Hepatocyte (in vitro differentiated cells): ENCODE results near the gene DEFB125. TPM values are rescaled to one million over a fixed set of nuclear protein-coding genes. Genes with fewer than 3 reads are reported as not detected.
"Not testable (repeated sequence)": the region's sequence is repeated elsewhere in the genome, so short reads cannot be mapped to it uniquely, and the experiment has no call there.

Experiments
- DNase-seq: peaks from one replicate; pipeline ENCODE4 v3.0.0-alpha.2; 2016; ENCODE audit warnings: low spot score
- H2AFZ ChIP-seq: fragments of 200-600 bp; sonication (generic); 2 replicates; pipeline ENCODE4 v1.6.0; 2016; ENCODE audit warnings: antibody characterized with exemption, mild to moderate bottlenecking
- H3K27ac ChIP-seq: fragments of 200-600 bp; sonication (generic); 2 replicates; pipeline ENCODE4 v1.5.1; 2016; ENCODE audit warnings: mild to moderate bottlenecking
- H3K27me3 ChIP-seq: fragments of 200-600 bp; sonication (generic); 2 replicates; pipeline ENCODE4 v1.6.1; 2016
- H3K36me3 ChIP-seq: fragments of 200-600 bp; sonication (generic); replicated peaks from 2 replicates; pipeline ENCODE4 v1.5.1; 2016; ENCODE audit warnings: low read depth; ENCODE audit not compliant: insufficient read depth
- H3K4me1 ChIP-seq: fragments of 200-600 bp; sonication (generic); 2 replicates; pipeline ENCODE4 v1.5.1; 2016; ENCODE audit warnings: mild to moderate bottlenecking, moderate library complexity; ENCODE audit not compliant: insufficient read depth
- H3K4me2 ChIP-seq: fragments of 200-600 bp; sonication (generic); 2 replicates; pipeline ENCODE4 v1.6.0; 2016
- H3K4me3 ChIP-seq: fragments of 200-600 bp; sonication (generic); 2 replicates; pipeline ENCODE4 v1.5.1; 2016; ENCODE audit warnings: mild to moderate bottlenecking
- H3K79me2 ChIP-seq: fragments of 200-600 bp; sonication (generic); 2 replicates; pipeline ENCODE4 v1.6.0; 2017; ENCODE audit warnings: mild to moderate bottlenecking
- H3K9me2 ChIP-seq: fragments of 200-600 bp; sonication (generic); replicated peaks from 2 replicates; pipeline ENCODE4 v1.6.0; 2017; ENCODE audit warnings: mild to moderate bottlenecking; ENCODE audit not compliant: insufficient read depth
- H3K9me3 ChIP-seq: fragments of 200-600 bp; sonication (generic); 2 replicates; pipeline ENCODE4 v1.5.1; 2016; ENCODE audit warnings: low read depth, mild to moderate bottlenecking
- H4K20me1 ChIP-seq: fragments of 200-600 bp; sonication (generic); 2 replicates; pipeline ENCODE4 v1.6.0; 2016; ENCODE audit warnings: mild to moderate bottlenecking; ENCODE audit not compliant: insufficient read depth, poor library complexity, severe bottlenecking
- CTCF ChIP-seq: fragments of 200-600 bp; sonication (generic); IDR thresholded peaks from 2 replicates; pipeline ENCODE4 v1.5.1; 2016; ENCODE audit warnings: antibody characterized with exemption, mild to moderate bottlenecking; ENCODE audit not compliant: poor library complexity
- EZH2 ChIP-seq: fragments of 200-600 bp; sonication (generic); IDR thresholded peaks from 2 replicates; pipeline ENCODE4 v1.6.1; 2016; ENCODE audit warnings: antibody characterized with exemption, mild to moderate bottlenecking, borderline replicate concordance
- EZH2phosphoT487 ChIP-seq: fragments of 200-600 bp; sonication (generic); IDR thresholded peaks from one replicate; pipeline ENCODE4 v1.6.1; 2018; ENCODE audit warnings: antibody characterized with exemption, mild to moderate bottlenecking, low read depth, moderate library complexity; ENCODE audit not compliant: unreplicated experiment, severe bottlenecking
- WGBS: methylation state at CpG from one replicate; pipeline ENCODE4 v1.1.6; 2016; ENCODE audit warnings: low lambda C conversion rate; ENCODE audit errors: missing lambda C conversion rate; 5-methylcytosine and 5-hydroxymethylcytosine counted together
- polyA plus RNA-seq: library from polyadenylated mRNA; unstranded; fragments of >200 nt; fragmentation: Nextera tagmentation; extraction: Ambion mirVana; gene quantifications from 2 replicates; pipeline ENCODE4 v1.2.1, GENCODE V29; 2016
- total RNA-seq: library from RNA; depleted of rRNA; stranded (reverse); fragments of >200 nt; gene quantifications from 2 replicates; pipeline ENCODE4 v1.2.3, GENCODE V29; 2014

The DEFB125 gene
- total and polyA plus RNA-seq, 2 experiments from 2014 or later: not detected

- Histone ChIP-seq H3K9me3 (peaks cover 5% of the 10 kb centered on the region), H3K4me1 (no peaks in the 10 kb centered on the region), H3K79me2 (no peaks in the 10 kb centered on the region), H3K4me3 (no peak overlapping the region), H3K36me3 (no peaks in the 10 kb centered on the region), H3K9me2 (no peaks in the 10 kb centered on the region), H4K20me1 (no peaks in the 10 kb centered on the region), H3K27me3 (no peaks in the 10 kb centered on the region), H2AFZ (no peak overlapping the region), H3K4me2 (no peak overlapping the region), H3K27ac (no peak overlapping the region)
- DNase-seq: no peak
- TF ChIP-seq CTCF: no peak
- no peak for TF ChIP-seq EZH2
- no peak for TF ChIP-seq EZH2phosphoT487
These were observed 3.2 kb downstream of the DEFB125 start for GRCh38 chr20:90651-91050.

- Histone ChIP-seq H3K9me2 (no peaks in the 10 kb centered on the region), H3K79me2 (no peaks in the 10 kb centered on the region)
- TF ChIP-seq EZH2phosphoT487: no peak
- no peak for TF ChIP-seq CTCF
- TF ChIP-seq EZH2: no peak
These were observed 6.2 kb downstream of the DEFB125 start for GRCh38 chr20:93641-94040.

GRCh38 chr20:95215-95614 is 7.7 kb downstream of the DEFB125 start:
- TF ChIP-seq EZH2 (no peak), EZH2phosphoT487 (no peak), CTCF (no peak)
- Histone ChIP-seq H3K9me3 (no peaks in the 10 kb centered on the region), H2AFZ (no peak overlapping the region), H3K4me1 (no peaks in the 10 kb centered on the region), H4K20me1 (no peaks in the 10 kb centered on the region), H3K36me3 (no peaks in the 10 kb centered on the region), H3K27ac (no peak overlapping the region), H3K79me2 (no peaks in the 10 kb centered on the region), H3K27me3 (no peaks in the 10 kb centered on the region), H3K4me2 (no peak overlapping the region), H3K4me3 (no peak overlapping the region), H3K9me2 (no peaks in the 10 kb centered on the region)
- no peak for DNase-seq
- 78% methylated on average over 4 of the region's 4 CpGs for WGBS

More at GRCh38 chr20:93641-94040, 6.2 kb downstream of the DEFB125 start:
- no peaks in the 10 kb centered on the region for H3K36me3 ChIP-seq
- DNase-seq: no peak
- no peaks in the 10 kb centered on the region for H3K4me1 ChIP-seq
- H3K4me2 ChIP-seq: no peak overlapping the region
- H4K20me1 ChIP-seq: no peaks in the 10 kb centered on the region
- no peaks in the 10 kb centered on the region for H3K9me3 ChIP-seq
- no peak overlapping the region for H2AFZ ChIP-seq
- no peak overlapping the region for H3K4me3 ChIP-seq
- H3K27me3 ChIP-seq: no peaks in the 10 kb centered on the region
- no peak overlapping the region for H3K27ac ChIP-seq

GRCh38 chr20:97691-98090 is 10.2 kb downstream of the DEFB125 start:
- not testable (repeated sequence) for H3K27ac ChIP-seq, H2AFZ ChIP-seq, H3K9me2 ChIP-seq, H3K9me3 ChIP-seq, H4K20me1 ChIP-seq, H3K4me2 ChIP-seq, H3K36me3 ChIP-seq, DNase-seq, H3K27me3 ChIP-seq, H3K79me2 ChIP-seq, H3K4me3 ChIP-seq, H3K4me1 ChIP-seq
- 86% methylated on average over 5 of the region's 5 CpGs for WGBS
